GM12875 (cell line): ENCODE data around the gene NSUN2.

Source experiments
- H3K4me3 ChIP-seq: one replicate; pipeline ENCODE4 v1.5.1; 2011; ENCODE audit warnings: low read depth, low read length, control low read depth
- TF ChIP-seq, protein P1 (sequence below): IDR thresholded peaks from 2 replicates; pipeline ENCODE4 v1.5.1; 2011; ENCODE audit warnings: low read depth, mild to moderate bottlenecking, control low read depth, inconsistent platforms, low read length, moderate library complexity, borderline replicate concordance; ENCODE audit not compliant: insufficient read depth

Gene NSUN2

DNA sequence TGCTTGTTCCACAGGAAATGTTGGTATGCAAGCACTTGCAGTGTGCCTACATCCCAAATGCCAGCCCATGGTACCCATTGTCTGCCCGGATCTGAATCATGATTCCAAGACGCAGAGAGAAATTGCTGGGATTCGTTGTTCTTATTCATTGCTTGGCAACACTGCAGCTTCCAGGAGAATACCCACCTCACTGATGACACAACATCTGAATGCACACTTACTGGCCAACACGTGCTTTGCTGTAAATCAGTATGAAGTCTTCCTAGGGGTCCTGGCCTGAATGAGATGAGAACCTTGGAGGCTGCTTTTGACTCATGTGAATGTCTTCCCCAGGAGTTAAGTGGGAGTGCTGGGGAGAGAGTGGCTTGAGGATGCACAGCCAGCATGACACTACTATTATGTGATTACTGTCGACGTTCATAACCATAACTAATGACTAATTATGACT is 12.0 kb upstream of the NSUN2 start:
- TF ChIP-seq, protein P1, sequence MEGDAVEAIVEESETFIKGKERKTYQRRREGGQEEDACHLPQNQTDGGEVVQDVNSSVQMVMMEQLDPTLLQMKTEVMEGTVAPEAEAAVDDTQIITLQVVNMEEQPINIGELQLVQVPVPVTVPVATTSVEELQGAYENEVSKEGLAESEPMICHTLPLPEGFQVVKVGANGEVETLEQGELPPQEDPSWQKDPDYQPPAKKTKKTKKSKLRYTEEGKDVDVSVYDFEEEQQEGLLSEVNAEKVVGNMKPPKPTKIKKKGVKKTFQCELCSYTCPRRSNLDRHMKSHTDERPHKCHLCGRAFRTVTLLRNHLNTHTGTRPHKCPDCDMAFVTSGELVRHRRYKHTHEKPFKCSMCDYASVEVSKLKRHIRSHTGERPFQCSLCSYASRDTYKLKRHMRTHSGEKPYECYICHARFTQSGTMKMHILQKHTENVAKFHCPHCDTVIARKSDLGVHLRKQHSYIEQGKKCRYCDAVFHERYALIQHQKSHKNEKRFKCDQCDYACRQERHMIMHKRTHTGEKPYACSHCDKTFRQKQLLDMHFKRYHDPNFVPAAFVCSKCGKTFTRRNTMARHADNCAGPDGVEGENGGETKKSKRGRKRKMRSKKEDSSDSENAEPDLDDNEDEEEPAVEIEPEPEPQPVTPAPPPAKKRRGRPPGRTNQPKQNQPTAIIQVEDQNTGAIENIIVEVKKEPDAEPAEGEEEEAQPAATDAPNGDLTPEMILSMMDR = no peak
- no peak overlapping the region for H3K4me3 ChIP-seq

- TF ChIP-seq, protein P1 = no peak
- H3K4me3 ChIP-seq = no peak overlapping the region
Measured at GRCh38 chr5:6642655-6643054, 9.8 kb upstream of the NSUN2 start.

DNA sequence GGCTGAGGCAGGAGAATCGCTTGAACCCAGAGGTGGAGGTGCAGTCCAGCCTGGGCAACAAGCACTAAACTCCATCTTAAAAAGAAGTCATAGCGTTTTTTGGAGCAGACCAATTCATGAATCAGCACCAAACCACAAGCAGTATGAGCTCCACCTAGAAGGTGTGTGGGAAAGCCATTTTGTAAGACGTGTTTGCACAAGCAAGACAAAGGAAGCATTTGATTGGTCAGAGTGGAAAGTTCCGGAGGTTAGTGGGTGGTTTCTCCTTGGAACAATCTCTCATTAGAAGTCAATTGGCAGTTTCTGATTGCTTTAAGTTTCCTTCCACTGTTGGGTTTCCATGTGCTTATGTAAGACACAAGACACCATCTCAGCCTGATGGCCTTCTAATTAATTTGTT is 5.4 kb upstream of the NSUN2 start:
- TF ChIP-seq, protein P1 = no peak

GRCh38 chr5:6637590-6637989 is 4.7 kb upstream of the NSUN2 start:
- TF ChIP-seq, protein P1 = no peak

More for the DNA sequence above, 5.4 kb upstream of the NSUN2 start:
- no peak overlapping the region for H3K4me3 ChIP-seq

GRCh38 chr5:6637022-6637421 is 4.2 kb upstream of the NSUN2 start:
- no peak overlapping the region for H3K4me3 ChIP-seq
- TF ChIP-seq, protein P1 = no peak

More at GRCh38 chr5:6637590-6637989, 4.7 kb upstream of the NSUN2 start:
- no peak overlapping the region for H3K4me3 ChIP-seq

DNA sequence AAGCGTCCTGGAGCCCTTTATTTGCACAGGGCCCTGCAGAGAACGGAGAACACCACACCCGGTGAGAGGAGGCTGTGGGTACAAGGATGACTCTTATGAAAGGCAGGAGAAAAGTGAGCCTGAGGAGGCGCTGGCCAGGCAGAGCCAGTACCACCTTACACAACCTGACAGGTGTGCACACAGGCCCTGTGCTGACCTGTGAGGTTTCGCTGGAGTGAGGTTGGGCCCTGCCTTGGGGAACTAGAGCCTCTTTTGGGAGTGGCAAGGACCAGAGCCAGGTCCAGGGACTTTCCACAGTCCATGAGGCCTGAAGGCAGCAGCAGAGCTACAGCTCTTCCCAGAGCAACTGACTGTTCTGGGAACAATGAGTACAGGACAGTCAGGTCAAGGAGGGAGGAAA is 3.4 kb upstream of the NSUN2 start:
- TF ChIP-seq, protein P1 = no peak
- H3K4me3 ChIP-seq = no peak overlapping the region

GRCh38 chr5:6634788-6635430 is 2.1 kb upstream of the NSUN2 start:
- no peak overlapping the region for H3K4me3 ChIP-seq
- TF ChIP-seq, protein P1 = no peak
